ENCODE data around the gene STRN3. TPM values are rescaled to one million over a fixed set of nuclear protein-coding genes. Genes with fewer than 3 reads are reported as not detected.

The STRN3 gene
- total RNA-seq, 2 experiments from 2014 or later: 25.2 to 37.0 TPM

- Histone ChIP-seq H4K20me1 (ENCODE audit: insufficient read depth, low read length) (no peaks in the 10 kb centered on the region), H2AFZ (ENCODE audit: low read length) (peak overlapping the region; percentile 83), H3K27ac (ENCODE audit: low read depth, low read length, poor library complexity, severe bottlenecking) (no peak overlapping the region), H3K4me1 (ENCODE audit: insufficient read depth, low read length, poor library complexity, severe bottlenecking) (peaks cover 11% of the 10 kb centered on the region), H3K9me2 (ENCODE audit: insufficient read depth, low read length) (no peaks in the 10 kb centered on the region), H3K4me2 (ENCODE audit: low read length) (peak overlapping the region; percentile 87), H3K79me2 (ENCODE audit: insufficient read depth, low read depth, low read length) (no peaks in the 10 kb centered on the region), H3K36me3 (ENCODE audit: insufficient read depth, low read length) (no peaks in the 10 kb centered on the region), H3K9me3 (ENCODE audit: low read length) (no peaks in the 10 kb centered on the region), H3K4me3 (ENCODE audit: low read depth, low read length, poor library complexity, severe bottlenecking) (peak overlapping the region; percentile 73)
- DNase-seq (ENCODE audit: low spot score): peak; percentile 24
- TF ChIP-seq, protein P1, sequence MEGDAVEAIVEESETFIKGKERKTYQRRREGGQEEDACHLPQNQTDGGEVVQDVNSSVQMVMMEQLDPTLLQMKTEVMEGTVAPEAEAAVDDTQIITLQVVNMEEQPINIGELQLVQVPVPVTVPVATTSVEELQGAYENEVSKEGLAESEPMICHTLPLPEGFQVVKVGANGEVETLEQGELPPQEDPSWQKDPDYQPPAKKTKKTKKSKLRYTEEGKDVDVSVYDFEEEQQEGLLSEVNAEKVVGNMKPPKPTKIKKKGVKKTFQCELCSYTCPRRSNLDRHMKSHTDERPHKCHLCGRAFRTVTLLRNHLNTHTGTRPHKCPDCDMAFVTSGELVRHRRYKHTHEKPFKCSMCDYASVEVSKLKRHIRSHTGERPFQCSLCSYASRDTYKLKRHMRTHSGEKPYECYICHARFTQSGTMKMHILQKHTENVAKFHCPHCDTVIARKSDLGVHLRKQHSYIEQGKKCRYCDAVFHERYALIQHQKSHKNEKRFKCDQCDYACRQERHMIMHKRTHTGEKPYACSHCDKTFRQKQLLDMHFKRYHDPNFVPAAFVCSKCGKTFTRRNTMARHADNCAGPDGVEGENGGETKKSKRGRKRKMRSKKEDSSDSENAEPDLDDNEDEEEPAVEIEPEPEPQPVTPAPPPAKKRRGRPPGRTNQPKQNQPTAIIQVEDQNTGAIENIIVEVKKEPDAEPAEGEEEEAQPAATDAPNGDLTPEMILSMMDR (conservative IDR thresholded peaks at IDR 0.05; ENCODE audit: low read length): no peak
- no peak for TF ChIP-seq EZH2phosphoT487 (IDR thresholded peaks at IDR 0.05; ENCODE audit: borderline replicate concordance, low read depth, low read length)
- BruUV-seq (replicated peaks): no TSS peak
- intact Hi-C loops (cut with micrococcal nuclease; ENCODE audit: unreplicated experiment): loop anchor here (5.0 kb wide), 2 partner anchors 207 to 332 kb away; partner anchors contain the start of gene HECTD1
- ChIA-PET CTCF (ENCODE audit: unreplicated experiment) (no interaction called here), POLR2A (no interaction called here)
Measured at GRCh38 chr14:30874999-30875787, 151.0 kb downstream of the STRN3 start.

DNA sequence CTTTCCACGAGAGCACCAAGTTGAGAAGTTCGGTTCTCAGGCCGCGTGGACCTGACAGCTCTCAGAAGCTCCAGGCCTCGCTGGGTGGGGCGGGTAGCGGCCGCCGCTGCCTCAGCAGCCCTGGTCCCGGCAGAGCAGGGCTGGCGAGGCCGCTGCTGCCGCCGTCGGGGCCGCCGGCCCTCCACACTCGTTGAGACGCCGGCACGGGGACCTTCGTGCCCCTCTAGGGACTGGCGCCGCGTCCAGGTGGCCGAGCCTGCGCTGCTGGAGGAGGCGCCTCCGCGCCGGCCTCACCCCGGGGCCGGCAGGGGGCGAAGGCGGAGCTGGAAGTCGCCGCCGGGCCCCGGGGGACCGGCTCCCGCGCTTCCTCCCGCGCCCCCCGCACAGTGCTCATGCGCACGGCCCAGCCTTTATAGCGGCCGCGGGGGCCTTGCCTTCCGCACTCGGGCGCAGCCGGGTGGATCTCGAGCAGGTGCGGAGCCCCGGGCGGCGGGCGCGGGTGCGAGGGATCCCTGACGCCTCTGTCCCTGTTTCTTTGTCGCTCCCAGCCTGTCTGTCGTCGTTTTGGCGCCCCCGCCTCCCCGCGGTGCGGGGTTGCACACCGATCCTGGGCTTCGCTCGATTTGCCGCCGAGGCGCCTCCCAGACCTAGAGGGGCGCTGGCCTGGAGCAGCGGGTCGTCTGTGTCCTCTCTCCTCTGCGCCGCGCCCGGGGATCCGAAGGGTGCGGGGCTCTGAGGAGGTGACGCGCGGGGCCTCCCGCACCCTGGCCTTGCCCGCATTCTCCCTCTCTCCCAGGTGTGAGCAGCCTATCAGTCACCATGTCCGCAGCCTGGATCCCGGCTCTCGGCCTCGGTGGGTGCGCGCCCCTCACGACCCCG lies 151.8 kb downstream of the STRN3 start, which contains the start of gene COCH:
Gene COCH, plus strand, starts transcription at position 440 of the 879 bp plus-strand sequence. Its CDS starts 380 bp downstream, at position 820.
- ChIA-PET POLR2A (interaction anchor here (0.6 kb wide), 1 partner anchor 31 kb away, joined by 4 read pairs; no protein-coding TSS in a partner anchor), CTCF (ENCODE audit: unreplicated experiment) (no interaction called here)
- Histone ChIP-seq H3K79me2 (ENCODE audit: insufficient read depth, low read depth, low read length) (no peaks in the 10 kb centered on the region), H4K20me1 (ENCODE audit: insufficient read depth, low read length) (no peaks in the 10 kb centered on the region), H3K36me3 (ENCODE audit: insufficient read depth, low read length) (no peaks in the 10 kb centered on the region), H3K9me3 (ENCODE audit: low read length) (no peaks in the 10 kb centered on the region), H2AFZ (ENCODE audit: low read length) (peak within 1 kb of the TSS; percentile 83), H3K4me1 (ENCODE audit: insufficient read depth, low read length, poor library complexity, severe bottlenecking) (peaks cover 11% of the 10 kb centered on the region), H3K27ac (ENCODE audit: low read depth, low read length, poor library complexity, severe bottlenecking) (no peak within 1 kb of the TSS), H3K9me2 (ENCODE audit: insufficient read depth, low read length) (no peaks in the 10 kb centered on the region), H3K4me3 (ENCODE audit: low read depth, low read length, poor library complexity, severe bottlenecking) (peak within 1 kb of the TSS; percentile 73), H3K4me2 (ENCODE audit: low read length) (peak within 1 kb of the TSS; percentile 87)
- intact Hi-C loops (cut with micrococcal nuclease; ENCODE audit: unreplicated experiment): loop anchor here (5.0 kb wide), 2 partner anchors 208 to 333 kb away; partner anchors contain the start of gene HECTD1
- TF ChIP-seq, protein P1 (conservative IDR thresholded peaks at IDR 0.05; ENCODE audit: low read length): peak; percentile 70
- TF ChIP-seq EZH2phosphoT487 (IDR thresholded peaks at IDR 0.05; ENCODE audit: borderline replicate concordance, low read depth, low read length): no peak
- peak; percentile 82 for DNase-seq (ENCODE audit: low spot score)
- no TSS peak for BruUV-seq (replicated peaks)

All from OCI-LY7 (cell line).